ENCODE results near the gene PRKN.

GRCh38 chr6:162626869-162627268 is 100.7 kb downstream of the PRKN start:
- TF ChIP-seq CTCF (conservative IDR thresholded peaks at IDR 0.05; ENCODE audit: low read depth in 2 of 2) = no peak
- TF ChIP-seq EZH2 (IDR thresholded peaks at IDR 0.05; ENCODE audit: low read depth, unreplicated experiment) = no peak
- no peak for TF ChIP-seq STAT1 (IDR thresholded peaks at IDR 0.05; ENCODE audit: unreplicated experiment)
- TF ChIP-seq ZNF114 (CRISPR knock-in tag; IDR thresholded peaks at IDR 0.05) = no peak
- no peak for TF ChIP-seq EZH2phosphoT487 (IDR thresholded peaks at IDR 0.05; ENCODE audit: unreplicated experiment)
- TF ChIP-seq JUNB (IDR thresholded peaks at IDR 0.05; ENCODE audit: unreplicated experiment) = no peak
- TF ChIP-seq REST (IDR thresholded peaks at IDR 0.05; ENCODE audit: unreplicated experiment) = no peak
- no peak for TF ChIP-seq POLR2AphosphoS5 (IDR thresholded peaks at IDR 0.05; ENCODE audit: low read depth)
- TF ChIP-seq CREB1 (CRISPR knock-in tag; IDR thresholded peaks at IDR 0.05; ENCODE audit: low read depth) = no peak
- TF ChIP-seq ZNF331 (CRISPR knock-in tag; IDR thresholded peaks at IDR 0.05; ENCODE audit: low read depth) = no peak
- TF ChIP-seq ETS1 (IDR thresholded peaks at IDR 0.05) = no peak

All from GM23338 (cell line).